SK-N-MC (cell line): Measurements from ENCODE around the gene GALNT14.

Experiments
- EZH2 ChIP-seq: fragments of 200-600 bp; sonication (generic); IDR thresholded peaks from one replicate; pipeline ENCODE4 v1.6.1; 2017; ENCODE audit warnings: antibody characterized with exemption
- FOXP2 ChIP-seq: optimal IDR thresholded peaks from 2 replicates; pipeline ENCODE3; 2011; ENCODE audit warnings: mild to moderate bottlenecking, moderate library complexity; ENCODE audit not compliant: insufficient read depth; ENCODE audit errors: extremely low read length, control extremely low read depth
- POLR2AphosphoS5 ChIP-seq: IDR thresholded peaks from 2 replicates; pipeline ENCODE4 v1.6.1; 2012; ENCODE audit warnings: mild to moderate bottlenecking, low read depth, low read length, borderline replicate concordance

DNA sequence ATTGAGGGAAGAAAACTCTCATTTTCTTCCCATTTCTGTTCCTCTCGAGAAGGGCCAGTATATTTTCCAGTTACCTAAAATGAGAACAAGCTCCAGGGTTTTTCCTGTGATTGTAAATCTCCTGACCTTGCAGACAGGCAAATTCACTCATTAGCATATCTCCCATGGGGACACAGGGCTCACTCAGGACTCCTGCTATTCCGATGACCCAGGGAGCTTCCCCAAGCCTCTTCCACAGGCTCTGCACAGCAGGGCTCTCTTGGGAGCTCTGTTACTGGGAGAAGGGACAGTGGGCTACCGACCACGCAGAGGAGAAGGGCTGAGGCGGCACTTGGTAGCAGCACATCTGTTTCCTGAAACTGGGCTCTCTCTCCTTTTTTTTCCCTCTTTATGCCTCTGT, 195.8 kb downstream of the GALNT14 start:
- no peak for TF ChIP-seq POLR2AphosphoS5
- TF ChIP-seq EZH2 = no peak
- TF ChIP-seq FOXP2 = no peak
